Loucy (cell line): ENCODE measurements around the gene GPC3.

Experiments used
- H2AFZ ChIP-seq: fragments of 200-600 bp; sonication (generic); 2 replicates; pipeline ENCODE4 v1.6.0; 2016; ENCODE audit warnings: antibody characterized with exemption, mild to moderate bottlenecking, low read length, moderate library complexity
- H3F3A ChIP-seq: fragments of 200-600 bp; 2 replicates; pipeline ENCODE4 v1.6.0; 2016; ENCODE audit warnings: antibody characterized with exemption, low read depth, mild to moderate bottlenecking
- H3K27me3 ChIP-seq: fragments of 200-600 bp; sonication (generic); 2 replicates; pipeline ENCODE4 v1.6.1; 2014; ENCODE audit warnings: low read length, mild to moderate bottlenecking; ENCODE audit not compliant: insufficient read depth, poor library complexity, severe bottlenecking
- H3K36me3 ChIP-seq: fragments of 200-600 bp; sonication (generic); 2 replicates; pipeline ENCODE4 v1.6.1; 2016; ENCODE audit warnings: low read length; ENCODE audit not compliant: insufficient read depth
- H3K4me1 ChIP-seq: fragments of 200-600 bp; sonication (generic); 2 replicates; pipeline ENCODE4 v1.5.1; 2014; ENCODE audit warnings: low read length, mild to moderate bottlenecking; ENCODE audit not compliant: insufficient read depth, poor library complexity, severe bottlenecking
- H3K4me2 ChIP-seq: fragments of 200-600 bp; sonication (generic); 2 replicates; pipeline ENCODE4 v1.6.0; 2014; ENCODE audit warnings: antibody characterized with exemption, low read length, low read depth, mild to moderate bottlenecking; ENCODE audit not compliant: poor library complexity, severe bottlenecking
- H3K4me3 ChIP-seq: fragments of 200-600 bp; sonication (generic); 2 replicates; pipeline ENCODE4 v1.5.1; 2014; ENCODE audit warnings: low read length, mild to moderate bottlenecking, mixed read lengths; ENCODE audit not compliant: poor library complexity, severe bottlenecking
- H3K79me2 ChIP-seq: fragments of 200-600 bp; sonication (generic); 2 replicates; pipeline ENCODE4 v1.6.1; 2014; ENCODE audit warnings: low read length; ENCODE audit not compliant: insufficient read depth
- H3K9ac ChIP-seq: fragments of 200-600 bp; sonication (generic); 2 replicates; pipeline ENCODE4 v1.6.0; 2014; ENCODE audit warnings: mild to moderate bottlenecking, low read depth, low read length, moderate library complexity; ENCODE audit not compliant: poor library complexity, severe bottlenecking
- H3K9me2 ChIP-seq: fragments of 200-600 bp; sonication (generic); replicated peaks from 2 replicates; pipeline ENCODE4 v1.6.1; 2016; ENCODE audit warnings: low read depth, low read length, mixed read lengths
- H3K9me3 ChIP-seq: fragments of 200-600 bp; sonication (generic); 2 replicates; pipeline ENCODE4 v1.6.1; 2014; ENCODE audit warnings: mild to moderate bottlenecking, antibody characterized with exemption, low read length, low read depth; ENCODE audit not compliant: insufficient read depth
- H4K20me1 ChIP-seq: fragments of 200-600 bp; sonication (generic); 2 replicates; pipeline ENCODE4 v1.6.0; 2014; ENCODE audit warnings: antibody characterized with exemption, low read length, mild to moderate bottlenecking; ENCODE audit not compliant: insufficient read depth, poor library complexity, severe bottlenecking
- CTCF ChIP-seq: fragments of 200-600 bp; sonication (generic); conservative IDR thresholded peaks from 2 replicates; pipeline ENCODE4 v1.5.1; 2014; ENCODE audit warnings: mild to moderate bottlenecking, antibody characterized with exemption, low read length
- EZH2phosphoT487 ChIP-seq: fragments of 200-600 bp; IDR thresholded peaks from 2 replicates; pipeline ENCODE4 v1.6.1; 2018; ENCODE audit warnings: antibody characterized with exemption, mild to moderate bottlenecking, moderate library complexity, borderline replicate concordance

Gene GPC3

GRCh38 chrX:133610056-133610455 is 375.3 kb downstream of the GPC3 start:
- Histone ChIP-seq H3K9me3 (no peaks in the 10 kb centered on the region), H4K20me1 (no peaks in the 10 kb centered on the region)

GRCh38 chrX:133609166-133609565 is 376.2 kb downstream of the GPC3 start:
- H3K36me3 ChIP-seq: no peaks in the 10 kb centered on the region
- no peak for TF ChIP-seq CTCF
- TF ChIP-seq EZH2phosphoT487: no peak
- H3K9me3 ChIP-seq: no peaks in the 10 kb centered on the region
- no peaks in the 10 kb centered on the region for H3K4me1 ChIP-seq
- no peaks in the 10 kb centered on the region for H4K20me1 ChIP-seq
- H3K79me2 ChIP-seq: no peaks in the 10 kb centered on the region
- no peak overlapping the region for H3K9ac ChIP-seq
- H3K9me2 ChIP-seq: no peaks in the 10 kb centered on the region
- H2AFZ ChIP-seq: no peak overlapping the region
- no peaks in the 10 kb centered on the region for H3K27me3 ChIP-seq
- no peak overlapping the region for H3K4me2 ChIP-seq
- no peaks in the 10 kb centered on the region for H3F3A ChIP-seq
- no peak overlapping the region for H3K4me3 ChIP-seq

More at GRCh38 chrX:133610056-133610455, 375.3 kb downstream of the GPC3 start:
- Histone ChIP-seq H2AFZ (no peak overlapping the region), H3K9ac (no peak overlapping the region), H3K27me3 (no peaks in the 10 kb centered on the region), H3K36me3 (no peaks in the 10 kb centered on the region), H3K79me2 (no peaks in the 10 kb centered on the region), H3K9me2 (no peaks in the 10 kb centered on the region), H3K4me2 (no peak overlapping the region), H3K4me1 (no peaks in the 10 kb centered on the region), H3K4me3 (no peak overlapping the region), H3F3A (no peaks in the 10 kb centered on the region)
- TF ChIP-seq CTCF (no peak), EZH2phosphoT487 (no peak)

GRCh38 chrX:133608406-133608805 is 377.0 kb downstream of the GPC3 start:
- no peaks in the 10 kb centered on the region for H3K79me2 ChIP-seq
- no peak overlapping the region for H3K4me2 ChIP-seq
- H3K9me3 ChIP-seq: no peaks in the 10 kb centered on the region
- no peaks in the 10 kb centered on the region for H3K27me3 ChIP-seq
- H3K9ac ChIP-seq: no peak overlapping the region
- H2AFZ ChIP-seq: no peak overlapping the region
- TF ChIP-seq CTCF: no peak
- no peak for TF ChIP-seq EZH2phosphoT487
- H3K4me1 ChIP-seq: no peaks in the 10 kb centered on the region
- H3K4me3 ChIP-seq: no peak overlapping the region
- no peaks in the 10 kb centered on the region for H3F3A ChIP-seq
- H3K36me3 ChIP-seq: no peaks in the 10 kb centered on the region
- no peaks in the 10 kb centered on the region for H3K9me2 ChIP-seq
- H4K20me1 ChIP-seq: no peaks in the 10 kb centered on the region
